K562 (cell line): Measurements from ENCODE around the gene SLC9A1.

Experiments
- CTCF ChIP-seq, 3 experiments: IDR thresholded peaks in 2 of 3; conservative IDR thresholded peaks in 1 of 3; 2 replicates each; pipeline ENCODE4 v1.5.1; 2011 to 2012; ENCODE audit warnings: low read length in 3 of 3, mild to moderate bottlenecking in 3 of 3, control low read depth in 2 of 3, improper control_type of control experiment in 1 of 3, inconsistent platforms in 1 of 3, low read depth in 1 of 3, mixed read lengths in 1 of 3, moderate library complexity in 1 of 3; ENCODE audit not compliant: insufficient read depth in 2 of 3
- ETV5 ChIP-seq: sonication (generic); formaldehyde crosslinking; IDR thresholded peaks from 2 replicates; pipeline ENCODE4 v1.4.0; 2020; ENCODE audit warnings: low read depth, mild to moderate bottlenecking, missing genetic modification reagents

GRCh38 chr1:27105018-27105417, 49.9 kb downstream of the SLC9A1 start:
- TF ChIP-seq ETV5 (CRISPR knock-in tag) (no peak), CTCF (IDR thresholded peaks at IDR 0.05 in 2 of 3, conservative IDR thresholded peaks at IDR 0.05 in 1 of 3; ENCODE audit: insufficient read depth in 2 of 3, low read depth in 1 of 3, low read length in 3 of 3) (no peak)
